Measurements from ENCODE around the gene POFUT2.

DNA sequence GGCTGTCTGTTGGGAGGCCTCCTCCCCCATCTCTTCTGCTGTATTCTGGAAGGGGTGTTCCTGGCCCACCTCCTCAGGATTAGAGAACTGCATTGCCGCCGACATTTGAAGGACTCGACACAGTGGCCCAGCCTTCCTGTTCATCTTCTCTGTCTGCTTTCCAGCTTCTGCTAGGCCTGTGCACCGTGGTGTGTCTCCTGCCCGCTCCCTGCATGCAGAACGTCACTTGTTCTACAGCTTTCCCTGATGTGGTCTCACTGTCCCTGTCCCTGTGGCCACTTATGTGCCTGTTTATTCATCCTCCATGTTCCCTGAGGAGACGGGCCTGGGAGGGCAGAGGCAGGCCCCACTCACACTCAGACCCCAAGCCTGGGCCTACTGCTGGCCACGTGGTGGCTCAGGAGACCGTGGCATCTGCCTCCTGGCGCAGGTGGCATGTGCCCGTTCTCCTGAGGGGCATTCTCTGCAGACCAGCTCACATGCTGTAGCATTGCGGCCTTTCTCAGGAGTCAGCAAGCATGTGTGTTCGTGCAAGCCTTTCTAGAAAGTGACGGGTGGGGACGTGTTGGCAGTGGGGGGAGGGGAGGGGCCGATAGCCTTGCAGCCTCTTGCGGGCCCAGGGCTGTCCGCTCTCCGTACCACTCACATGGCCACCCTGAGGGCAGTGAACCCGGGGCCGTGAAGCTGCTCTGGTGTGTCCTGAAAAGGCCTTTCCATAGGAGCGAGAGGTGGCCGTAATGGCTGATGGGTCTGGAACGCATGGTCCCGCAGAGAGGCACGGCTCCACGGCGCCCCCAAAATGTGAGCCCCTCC, 35.9 kb downstream of the POFUT2 start:
- TF ChIP-seq FOXM1 (IDR thresholded peaks at IDR 0.05; ENCODE audit: borderline replicate concordance, low read depth) (no peak), YY1 (IDR thresholded peaks at IDR 0.05; ENCODE audit: low read depth) (no peak), EP300 (IDR thresholded peaks at IDR 0.05; ENCODE audit: borderline replicate concordance) (no peak), CEBPB (IDR thresholded peaks at IDR 0.05) (no peak), RAD21 (IDR thresholded peaks at IDR 0.05; ENCODE audit: low read depth) (no peak)
- TF ChIP-seq, protein P1, sequence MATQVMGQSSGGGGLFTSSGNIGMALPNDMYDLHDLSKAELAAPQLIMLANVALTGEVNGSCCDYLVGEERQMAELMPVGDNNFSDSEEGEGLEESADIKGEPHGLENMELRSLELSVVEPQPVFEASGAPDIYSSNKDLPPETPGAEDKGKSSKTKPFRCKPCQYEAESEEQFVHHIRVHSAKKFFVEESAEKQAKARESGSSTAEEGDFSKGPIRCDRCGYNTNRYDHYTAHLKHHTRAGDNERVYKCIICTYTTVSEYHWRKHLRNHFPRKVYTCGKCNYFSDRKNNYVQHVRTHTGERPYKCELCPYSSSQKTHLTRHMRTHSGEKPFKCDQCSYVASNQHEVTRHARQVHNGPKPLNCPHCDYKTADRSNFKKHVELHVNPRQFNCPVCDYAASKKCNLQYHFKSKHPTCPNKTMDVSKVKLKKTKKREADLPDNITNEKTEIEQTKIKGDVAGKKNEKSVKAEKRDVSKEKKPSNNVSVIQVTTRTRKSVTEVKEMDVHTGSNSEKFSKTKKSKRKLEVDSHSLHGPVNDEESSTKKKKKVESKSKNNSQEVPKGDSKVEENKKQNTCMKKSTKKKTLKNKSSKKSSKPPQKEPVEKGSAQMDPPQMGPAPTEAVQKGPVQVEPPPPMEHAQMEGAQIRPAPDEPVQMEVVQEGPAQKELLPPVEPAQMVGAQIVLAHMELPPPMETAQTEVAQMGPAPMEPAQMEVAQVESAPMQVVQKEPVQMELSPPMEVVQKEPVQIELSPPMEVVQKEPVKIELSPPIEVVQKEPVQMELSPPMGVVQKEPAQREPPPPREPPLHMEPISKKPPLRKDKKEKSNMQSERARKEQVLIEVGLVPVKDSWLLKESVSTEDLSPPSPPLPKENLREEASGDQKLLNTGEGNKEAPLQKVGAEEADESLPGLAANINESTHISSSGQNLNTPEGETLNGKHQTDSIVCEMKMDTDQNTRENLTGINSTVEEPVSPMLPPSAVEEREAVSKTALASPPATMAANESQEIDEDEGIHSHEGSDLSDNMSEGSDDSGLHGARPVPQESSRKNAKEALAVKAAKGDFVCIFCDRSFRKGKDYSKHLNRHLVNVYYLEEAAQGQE (IDR thresholded peaks at IDR 0.05; ENCODE audit: low read depth), result no peak
- TF ChIP-seq, protein P2, sequence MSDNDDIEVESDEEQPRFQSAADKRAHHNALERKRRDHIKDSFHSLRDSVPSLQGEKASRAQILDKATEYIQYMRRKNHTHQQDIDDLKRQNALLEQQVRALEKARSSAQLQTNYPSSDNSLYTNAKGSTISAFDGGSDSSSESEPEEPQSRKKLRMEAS (IDR thresholded peaks at IDR 0.05), result no peak

Data from Ishikawa (cell line).